ENCODE results near the gene EVC2. TPM values are rescaled to one million over a fixed set of nuclear protein-coding genes. Genes with fewer than 3 reads are reported as not detected.

EVC2 gene
- total RNA-seq, 3 donors from 2014 or later: 16.0 to 19.5 (median 17.7) TPM

DNA sequence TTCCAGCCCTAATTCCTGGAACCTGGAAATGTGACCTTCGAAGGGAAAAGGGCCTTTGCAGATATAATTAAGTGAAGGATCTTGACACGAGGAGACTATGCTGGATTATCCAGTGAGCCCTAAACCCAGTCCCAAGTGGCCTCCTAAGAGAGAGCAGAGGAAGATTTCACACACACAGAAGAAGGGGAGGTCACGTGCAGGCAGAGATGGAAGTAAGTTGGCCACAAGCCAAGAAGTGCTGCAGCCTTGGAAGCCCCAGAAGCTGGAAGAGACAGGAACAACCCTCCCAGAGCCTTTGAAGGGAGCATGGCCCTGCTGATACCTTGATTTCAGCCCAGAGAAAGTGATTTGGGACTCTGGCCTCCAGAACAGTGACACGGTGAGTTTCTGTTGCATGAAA is 51.9 kb downstream of the EVC2 start:
- H3K36me3 ChIP-seq: peaks cover 9% of the 10 kb centered on the region

DNA sequence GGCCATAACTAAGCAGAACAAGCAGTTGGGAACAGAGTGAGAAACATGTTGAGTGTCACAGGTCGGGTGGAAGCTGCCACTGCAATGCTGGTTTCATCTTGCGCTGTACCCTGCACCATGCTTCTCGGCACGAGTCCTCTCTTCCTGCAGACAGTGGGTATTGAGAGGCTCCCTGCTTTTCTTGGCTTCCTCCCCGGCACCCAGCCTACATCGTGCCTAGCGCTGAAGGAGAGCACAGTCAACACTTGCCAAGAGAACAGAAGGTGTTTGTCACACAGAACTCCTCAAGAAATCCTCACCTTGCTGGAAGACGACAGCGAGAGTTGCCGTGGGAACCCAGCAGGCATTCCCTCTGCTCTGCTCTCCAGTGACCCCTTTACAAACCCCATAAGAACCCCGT is 53.6 kb downstream of the EVC2 start:
- intact Hi-C loops (cut with DNase I; ENCODE audit: low total_unique reads): no loop called here
- Histone ChIP-seq H3K4me1 (no peaks in the 10 kb centered on the region), H3K27me3 (no peaks in the 10 kb centered on the region), H3K36me3 (no peaks in the 10 kb centered on the region), H3K4me3 (no peak overlapping the region), H3K9me3 (no peaks in the 10 kb centered on the region), H3K27ac (no peak overlapping the region)
- TF ChIP-seq POLR2A (IDR thresholded peaks at IDR 0.05): no peak
- TF ChIP-seq POLR2AphosphoS5 (IDR thresholded peaks at IDR 0.05): no peak
- TF ChIP-seq CTCF (IDR thresholded peaks at IDR 0.05): no peak
- no peak for DNase-seq (ENCODE audit: low spot score in 2 of 2)

More for the DNA sequence above, 51.9 kb downstream of the EVC2 start:
- no peak overlapping the region for H3K4me3 ChIP-seq
- intact Hi-C loops (cut with DNase I; ENCODE audit: low total_unique reads): no loop called here
- H3K4me1 ChIP-seq: no peaks in the 10 kb centered on the region
- no peaks in the 10 kb centered on the region for H3K27me3 ChIP-seq
- peaks cover 0 to 8% of the 10 kb centered on the region in 2 donors for H3K9me3 ChIP-seq
- no peak for DNase-seq (ENCODE audit: low spot score in 2 of 2)
- no peak overlapping the region for H3K27ac ChIP-seq
- TF ChIP-seq POLR2A (IDR thresholded peaks at IDR 0.05): no peak
- TF ChIP-seq CTCF (IDR thresholded peaks at IDR 0.05): no peak

- Histone ChIP-seq H3K27ac (no peak overlapping the region), H3K36me3 (no peaks in the 10 kb centered on the region), H3K4me3 (no peak overlapping the region), H3K4me1 (no peaks in the 10 kb centered on the region), H3K27me3 (no peaks in the 10 kb centered on the region), H3K9me3 (no peaks in the 10 kb centered on the region)
- intact Hi-C loops (cut with DNase I; ENCODE audit: low total_unique reads): no loop called here
- TF ChIP-seq POLR2AphosphoS5 (IDR thresholded peaks at IDR 0.05): no peak
- no peak for TF ChIP-seq POLR2A (IDR thresholded peaks at IDR 0.05)
- no peak for TF ChIP-seq CTCF (IDR thresholded peaks at IDR 0.05)
- no peak for DNase-seq (ENCODE audit: low spot score in 2 of 2)
Observed at GRCh38 chr4:5651089-5651488, 57.3 kb downstream of the EVC2 start.

- intact Hi-C loops (cut with DNase I; ENCODE audit: low total_unique reads): no loop called here
- no peaks in the 10 kb centered on the region for H3K36me3 ChIP-seq
Observed at GRCh38 chr4:5650040-5650439, 58.3 kb downstream of the EVC2 start.

GRCh38 chr4:5647351-5647750 is 61.0 kb downstream of the EVC2 start:
- no peak for TF ChIP-seq CTCF (IDR thresholded peaks at IDR 0.05)
- no peak for TF ChIP-seq POLR2A (IDR thresholded peaks at IDR 0.05)
- no peak for TF ChIP-seq POLR2AphosphoS5 (IDR thresholded peaks at IDR 0.05)
- Histone ChIP-seq H3K27ac (no peak overlapping the region), H3K27me3 (no peaks in the 10 kb centered on the region), H3K4me1 (no peaks in the 10 kb centered on the region), H3K36me3 (no peaks in the 10 kb centered on the region), H3K9me3 (no peaks in the 10 kb centered on the region), H3K4me3 (no peak overlapping the region)
- DNase-seq (ENCODE audit: low spot score in 2 of 2): no peak
- intact Hi-C loops (cut with DNase I; ENCODE audit: low total_unique reads): no loop called here

More at GRCh38 chr4:5650040-5650439, 58.3 kb downstream of the EVC2 start:
- Histone ChIP-seq H3K9me3 (no peaks in the 10 kb centered on the region), H3K4me1 (no peaks in the 10 kb centered on the region), H3K27ac (no peak overlapping the region), H3K27me3 (no peaks in the 10 kb centered on the region), H3K4me3 (no peak overlapping the region)
- no peak for DNase-seq (ENCODE audit: low spot score in 2 of 2)
- TF ChIP-seq POLR2AphosphoS5 (IDR thresholded peaks at IDR 0.05): no peak

GRCh38 chr4:5640096-5640495 is 68.3 kb downstream of the EVC2 start:
- no peaks in the 10 kb centered on the region for H3K27me3 ChIP-seq
- intact Hi-C loops (cut with DNase I; ENCODE audit: low total_unique reads): no loop called here
- H3K9me3 ChIP-seq: no peaks in the 10 kb centered on the region
- no peak for TF ChIP-seq POLR2A (IDR thresholded peaks at IDR 0.05)
- TF ChIP-seq CTCF (IDR thresholded peaks at IDR 0.05): no peak
- no peak for TF ChIP-seq POLR2AphosphoS5 (IDR thresholded peaks at IDR 0.05)
- H3K27ac ChIP-seq: no peak overlapping the region
- peaks cover 6% of the 10 kb centered on the region for H3K36me3 ChIP-seq
- no peak overlapping the region for H3K4me3 ChIP-seq
- no peaks in the 10 kb centered on the region for H3K4me1 ChIP-seq
- DNase-seq (ENCODE audit: low spot score in 2 of 2): no peak
